H1 (cell line): Measurements from ENCODE around the gene ZNF232. TPM values are rescaled to one million over a fixed set of nuclear protein-coding genes. Genes with fewer than 3 reads are reported as not detected.

Source experiments
- CBX8 ChIP-seq: fragments of 300-800, 300-1000 bp; sonication (generic); IDR thresholded peaks from 2 replicates; pipeline ENCODE4 v1.7.1; 2016; ENCODE audit warnings: low read depth, low read length, borderline replicate concordance
- CTCF ChIP-seq, 3 experiments: IDR thresholded peaks; 1 replicate in 2 of 3; 2 replicates in 1 of 3; pipeline versions ENCODE4 v1.5.1 to v1.6.1; 2011; ENCODE audit warnings: low read length in 3 of 3, mild to moderate bottlenecking in 3 of 3, inconsistent platforms in 2 of 3, low read depth in 1 of 3, moderate library complexity in 1 of 3; ENCODE audit not compliant: insufficient read depth in 1 of 3; ENCODE audit errors: control extremely low read depth in 1 of 3
- E2F6 ChIP-seq: IDR thresholded peaks from 2 replicates; pipeline ENCODE4 v1.6.1; 2012; ENCODE audit warnings: inconsistent platforms
- EGR1 ChIP-seq: IDR thresholded peaks from 2 replicates; pipeline ENCODE4 v1.6.1; 2011; ENCODE audit warnings: low read depth, low read length, borderline replicate concordance
- GABPA ChIP-seq: IDR thresholded peaks from 2 replicates; pipeline ENCODE4 v1.6.1; 2011; ENCODE audit warnings: mild to moderate bottlenecking, low read length, moderate library complexity, borderline replicate concordance; ENCODE audit not compliant: insufficient read depth
- JUN ChIP-seq: IDR thresholded peaks from 2 replicates; pipeline ENCODE4 v1.6.1; 2011; ENCODE audit warnings: low read depth, mild to moderate bottlenecking, improper control_type of control experiment, low read length
- JUND ChIP-seq: IDR thresholded peaks from 2 replicates; pipeline ENCODE4 v1.6.1; 2011; ENCODE audit warnings: mild to moderate bottlenecking, improper control_type of control experiment, low read length
- RAD21 ChIP-seq, 2 experiments: IDR thresholded peaks in 1 of 2; conservative IDR thresholded peaks in 1 of 2; 2 replicates each; pipeline ENCODE4 v1.6.1; 2011; ENCODE audit warnings: low read depth in 2 of 2, low read length in 2 of 2, improper control_type of control experiment in 1 of 2, inconsistent platforms in 1 of 2, mild to moderate bottlenecking in 1 of 2, moderate library complexity in 1 of 2
- RXRA ChIP-seq: IDR thresholded peaks from 2 replicates; pipeline ENCODE4 v1.6.1; 2011; ENCODE audit warnings: low read depth, mild to moderate bottlenecking, low read length, moderate library complexity; ENCODE audit not compliant: insufficient read depth
- SIN3A ChIP-seq, 2 experiments: IDR thresholded peaks in 1 of 2; conservative IDR thresholded peaks in 1 of 2; 2 replicates each; pipeline ENCODE4 v1.6.1; 2011 to 2012; ENCODE audit warnings: low read length in 2 of 2, improper control_type of control experiment in 1 of 2, low read depth in 1 of 2, mild to moderate bottlenecking in 1 of 2
- SP2 ChIP-seq: IDR thresholded peaks from 2 replicates; pipeline ENCODE4 v1.6.1; 2012; ENCODE audit warnings: mild to moderate bottlenecking, low read length, inconsistent platforms
- YY1 ChIP-seq: IDR thresholded peaks from 2 replicates; pipeline ENCODE4 v1.6.1; 2011; ENCODE audit warnings: low read depth, mild to moderate bottlenecking, low read length
- polyA plus RNA-seq, 7 experiments: library from polyadenylated mRNA; depleted of rRNA in 3 of 7; stranded (reverse) in 5 of 7; unstranded in 2 of 7; fragments of >200 nt in 5 of 7; fragments of 200-250 nt in 2 of 7; gene quantifications; 1 replicate in 5 of 7; 2 replicates in 1 of 7; 4 replicates in 1 of 7; pipeline versions ENCODE4 v1.2.1 to v1.2.3, GENCODE V29; 2011 to 2013; ENCODE audit warnings: missing spikeins in 2 of 7, mixed read lengths in 2 of 7
- total RNA-seq: library from RNA; stranded (reverse); fragmentation: NEBNext Ultra II Directional; extraction: Animal tissue kit (Norgen Biotek cat#: 25700); gene quantifications from 2 replicates; pipeline ENCODE4 v1.2.1, GENCODE V29; 2021

ZNF232 gene
- total and polyA plus RNA-seq, 2 of the 8 experiments (the other 6 are each of a cell fraction or from before 2014, with no cell fraction given), result 11.1 to 41.0 TPM

- no peak for TF ChIP-seq EGR1
- no peak for TF ChIP-seq RXRA
- no peak for TF ChIP-seq SIN3A (conservative IDR thresholded peaks at IDR 0.05 in 1 of 2, IDR thresholded peaks at IDR 0.05 in 1 of 2; ENCODE audit: low read depth in 1 of 2, low read length in 2 of 2)
- no peak for TF ChIP-seq JUN
- TF ChIP-seq CBX8, result no peak
- TF ChIP-seq YY1, result no peak
- peak; percentile 94 for TF ChIP-seq E2F6
- peak; percentile 71 for TF ChIP-seq SP2
- no peak for TF ChIP-seq RAD21 (IDR thresholded peaks at IDR 0.05 in 1 of 2, conservative IDR thresholded peaks at IDR 0.05 in 1 of 2; ENCODE audit: low read depth in 2 of 2, low read length in 2 of 2)
- no peak for TF ChIP-seq JUND
- peak in 1 of 3 experiments; percentile 14; a peak in 1 of 4 replicates for TF ChIP-seq CTCF (IDR thresholded peaks at IDR 0.05; ENCODE audit: control extremely low read depth in 1 of 3, insufficient read depth in 1 of 3, low read depth in 1 of 3, low read length in 3 of 3)
- TF ChIP-seq GABPA, result peak; percentile 72
Observed at GRCh38 chr17:5078106-5079028, 33.3 kb downstream of the ZNF232 start, which contains the start of gene ZFP3 (continued).
